CD4-positive, alpha-beta T cell (primary cell): ENCODE measurements around the gene RUVBL2. TPM values are rescaled to one million over a fixed set of nuclear protein-coding genes. Genes with fewer than 3 reads are reported as not detected.
A peak's percentile ranks its signal among the peaks of the same experiment; 100 is the strongest.

Source experiments
- ATAC-seq: fragments of 200-7000 bp; cut with Tn5 transposase; one replicate; pipeline ENCODE4 v1.10.0; 2022; ENCODE audit warnings: mild to moderate bottlenecking; ENCODE audit not compliant: poor library complexity
- CTCF ChIA-PET: fragments of 350-600 bp; sonication (Branson Sonifier 250); formaldehyde crosslinking; loops from one replicate; lab custom pipeline; 2021; ENCODE audit warnings: antibody characterized with exemption, inconsistent platforms; lab: Charles Lee
- POLR2A ChIA-PET: fragments of 350-600 bp; sonication (Branson Sonifier 250); formaldehyde crosslinking; loops from one replicate; lab custom pipeline; 2021; ENCODE audit warnings: antibody characterized with exemption, inconsistent platforms; lab: Charles Lee
- DNase-seq, 14 experiments: peaks; one replicate each; pipeline ENCODE4 v3.0.0-alpha.2; 2013 to 2020; ENCODE audit warnings: mixed read lengths in 2 of 14
- H3K27ac ChIP-seq, 2 donors: one replicate each; pipeline versions ENCODE4 v1.5.1 to v1.7.0; 2013; ENCODE audit warnings: low read length in 2 of 2, low read depth in 1 of 2, mild to moderate bottlenecking in 1 of 2
- H3K27me3 ChIP-seq, 2 experiments: 1 replicate in 1 of 2; 2 replicates in 1 of 2; pipeline versions ENCODE4 v1.6.1 to v1.7.0; 2013; ENCODE audit warnings: low read length in 2 of 2, control low read depth in 1 of 2, mild to moderate bottlenecking in 1 of 2, moderate library complexity in 1 of 2; ENCODE audit not compliant: insufficient read depth in 2 of 2, control insufficient read depth in 1 of 2
- H3K36me3 ChIP-seq: one replicate; pipeline ENCODE4 v1.6.1; 2013; ENCODE audit warnings: low read length, control low read depth; ENCODE audit not compliant: insufficient read depth
- H3K4me1 ChIP-seq: one replicate; pipeline ENCODE4 v1.6.1; 2013; ENCODE audit warnings: low read length, control low read depth; ENCODE audit not compliant: insufficient read depth
- H3K4me3 ChIP-seq: one replicate; pipeline ENCODE4 v1.5.1; 2013; ENCODE audit warnings: mild to moderate bottlenecking, low read length, moderate library complexity
- H3K9me3 ChIP-seq, 2 experiments: 1 replicate in 1 of 2; 2 replicates in 1 of 2; pipeline versions ENCODE4 v1.6.1 to v1.7.0; 2013; ENCODE audit warnings: low read length in 2 of 2, mild to moderate bottlenecking in 2 of 2, control low read depth in 1 of 2, moderate library complexity in 1 of 2; ENCODE audit not compliant: control insufficient read depth in 1 of 2, insufficient read depth in 1 of 2
- H3K27ac Mint-ChIP-seq: one replicate; pipeline ENCODE4 v1.8.0; 2020; ENCODE audit warnings: mixed read lengths
- H3K27me3 Mint-ChIP-seq: one replicate; pipeline ENCODE4 v1.8.0; 2021; ENCODE audit warnings: mixed read lengths
- H3K36me3 Mint-ChIP-seq: one replicate; pipeline ENCODE4 v1.8.0; 2021; ENCODE audit warnings: low read depth, mixed read lengths
- H3K4me1 Mint-ChIP-seq: one replicate; pipeline ENCODE4 v1.8.0; 2021; ENCODE audit warnings: low read depth, mixed read lengths
- H3K4me3 Mint-ChIP-seq: one replicate; pipeline ENCODE4 v1.8.0; 2020; ENCODE audit warnings: mild to moderate bottlenecking, mixed read lengths
- H3K9me3 Mint-ChIP-seq: one replicate; pipeline ENCODE4 v1.8.0; 2020; ENCODE audit warnings: mixed read lengths
- intact Hi-C, 2 experiments: fragments of 100-400 bp; cut with DNase I in 1 of 2; cut with micrococcal nuclease in 1 of 2; formaldehyde crosslinking; loops; one replicate each; pipeline versions ENCODE4 v1.15.1 to v1.9.0; 2023 to 2025; cut with DNase I, micrococcal nuclease
- total RNA-seq, 174 experiments: library from RNA in 2 of 174; stranded (reverse) in 2 of 174; gene quantifications; one replicate each; pipeline ENCODE4 v1.2.3 and lab custom pipeline; 2021 to 2026
- TF ChIP-seq, protein P1 (sequence below): fragments of 200-600 bp; IDR thresholded peaks from one replicate; pipeline ENCODE4 v1.8.0; 2022; ENCODE audit warnings: antibody characterized with exemption, mild to moderate bottlenecking

The RUVBL2 gene
- total RNA-seq, 2 experiments from 2014 or later: 10.7 to 12.3 TPM

DNA sequence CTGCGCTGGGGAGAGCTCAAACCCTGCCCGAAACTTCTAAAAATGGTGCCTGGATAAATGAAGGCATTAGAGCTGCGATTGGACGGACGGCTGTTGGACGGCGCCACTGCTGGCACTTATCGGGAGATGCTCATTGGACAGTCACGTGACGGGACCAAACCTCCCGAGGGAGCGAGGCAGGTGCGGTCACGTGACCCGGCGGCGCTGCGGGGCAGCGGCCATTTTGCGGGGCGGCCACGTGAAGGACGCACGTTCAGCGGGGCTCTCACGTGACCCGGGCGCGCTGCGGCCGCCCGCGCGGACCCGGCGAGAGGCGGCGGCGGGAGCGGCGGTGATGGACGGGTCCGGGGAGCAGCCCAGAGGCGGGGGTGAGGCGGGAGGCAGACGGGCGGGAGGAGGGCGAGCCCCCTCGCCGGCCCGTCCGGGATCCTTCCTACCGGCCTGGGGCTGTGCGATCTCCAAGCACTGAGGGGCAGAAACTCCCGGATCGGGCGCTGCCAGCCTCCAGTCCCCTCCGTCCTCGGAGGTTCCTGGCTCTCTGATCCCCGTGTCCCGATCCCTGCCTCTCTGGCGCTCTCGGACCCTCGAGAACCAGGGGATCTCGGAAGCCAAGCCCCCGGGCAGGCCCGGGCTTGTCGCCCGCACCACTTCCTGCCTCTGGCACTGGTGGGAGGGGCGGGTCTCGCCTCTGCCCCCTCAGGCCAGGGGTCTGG lies 38.9 kb upstream of the RUVBL2 start, which contains the start of gene BAX:
BAX (plus strand) TSS at position 281 of the 713 bp plus-strand sequence; CDS start at position 335, 54 bp downstream.
- H3K36me3 ChIP-seq: no peaks in the 10 kb centered on the region
- Mint-ChIP-seq H3K4me3 (peak within 1 kb of the TSS; percentile 90), H3K36me3 (peaks cover 12% of the 10 kb centered on the region), H3K27me3 (no peaks in the 10 kb centered on the region), H3K9me3 (no peaks in the 10 kb centered on the region), H3K4me1 (peaks cover 31% of the 10 kb centered on the region), H3K27ac (peak within 1 kb of the TSS; percentile 72)
- no peaks in the 10 kb centered on the region for H3K27me3 ChIP-seq
- ChIA-PET POLR2A (interaction anchor here (0.6 to 3.3 kb wide), 8 partner anchors 11 to 254 kb away, joined by 3 to 38 read pairs (median 4); partner anchors contain the start of genes BCAT2, FTL, NUCB1 and PPP1R15A), CTCF (interaction anchor here (1.7 to 2.2 kb wide), 2 partner anchors 16 to 39 kb away, joined by 5 to 9 read pairs; partner anchors contain the start of genes GYS1 and RUVBL2)
- H3K9me3 ChIP-seq: no peaks in the 10 kb centered on the region
- peak within 1 kb of the TSS; percentile 99 for H3K4me3 ChIP-seq
- ATAC-seq (peak; percentile 83), DNase-seq (peak; percentile 67 to 91 (median 80))
- TF ChIP-seq, protein P1, sequence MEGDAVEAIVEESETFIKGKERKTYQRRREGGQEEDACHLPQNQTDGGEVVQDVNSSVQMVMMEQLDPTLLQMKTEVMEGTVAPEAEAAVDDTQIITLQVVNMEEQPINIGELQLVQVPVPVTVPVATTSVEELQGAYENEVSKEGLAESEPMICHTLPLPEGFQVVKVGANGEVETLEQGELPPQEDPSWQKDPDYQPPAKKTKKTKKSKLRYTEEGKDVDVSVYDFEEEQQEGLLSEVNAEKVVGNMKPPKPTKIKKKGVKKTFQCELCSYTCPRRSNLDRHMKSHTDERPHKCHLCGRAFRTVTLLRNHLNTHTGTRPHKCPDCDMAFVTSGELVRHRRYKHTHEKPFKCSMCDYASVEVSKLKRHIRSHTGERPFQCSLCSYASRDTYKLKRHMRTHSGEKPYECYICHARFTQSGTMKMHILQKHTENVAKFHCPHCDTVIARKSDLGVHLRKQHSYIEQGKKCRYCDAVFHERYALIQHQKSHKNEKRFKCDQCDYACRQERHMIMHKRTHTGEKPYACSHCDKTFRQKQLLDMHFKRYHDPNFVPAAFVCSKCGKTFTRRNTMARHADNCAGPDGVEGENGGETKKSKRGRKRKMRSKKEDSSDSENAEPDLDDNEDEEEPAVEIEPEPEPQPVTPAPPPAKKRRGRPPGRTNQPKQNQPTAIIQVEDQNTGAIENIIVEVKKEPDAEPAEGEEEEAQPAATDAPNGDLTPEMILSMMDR: no peak
- peaks cover 25% of the 10 kb centered on the region for H3K4me1 ChIP-seq
- H3K27ac ChIP-seq: peak within 1 kb of the TSS; percentile 69 to 90
- intact Hi-C loops: loop anchor here in 1 of 2 experiments (1.0 kb wide), 1 partner anchor 11 kb away; the partner anchor contains the start of gene FTL

DNA sequence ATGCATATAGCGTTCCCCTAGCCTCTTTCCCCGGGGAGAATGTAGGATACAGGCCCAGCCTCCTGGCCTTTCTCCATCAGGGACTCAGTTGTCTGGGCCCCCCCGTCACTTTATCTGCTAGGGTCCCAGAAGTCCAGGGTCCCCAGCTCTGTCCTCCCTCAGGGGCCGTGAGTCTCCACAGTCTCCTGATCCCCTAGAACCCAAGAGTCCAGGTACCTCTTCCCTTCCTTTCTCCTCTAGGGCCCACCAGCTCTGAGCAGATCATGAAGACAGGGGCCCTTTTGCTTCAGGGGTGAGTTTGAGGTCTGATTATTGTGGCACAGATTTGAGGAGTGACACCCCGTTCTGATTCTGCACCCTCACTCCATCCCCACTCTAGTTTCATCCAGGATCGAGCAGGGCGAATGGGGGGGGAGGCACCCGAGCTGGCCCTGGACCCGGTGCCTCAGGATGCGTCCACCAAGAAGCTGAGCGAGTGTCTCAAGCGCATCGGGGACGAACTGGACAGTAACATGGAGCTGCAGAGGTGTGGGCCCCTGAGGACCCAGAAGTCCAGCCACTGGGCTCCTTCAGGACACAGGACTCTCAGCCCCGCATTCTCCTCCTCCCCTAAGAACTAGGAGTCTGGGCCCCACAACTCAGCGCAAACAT lies 38.3 kb upstream of the RUVBL2 start:
- Mint-ChIP-seq H3K36me3 (peaks cover 12% of the 10 kb centered on the region), H3K27me3 (no peaks in the 10 kb centered on the region), H3K9me3 (no peaks in the 10 kb centered on the region), H3K4me1 (peaks cover 31% of the 10 kb centered on the region), H3K4me3 (peak overlapping the region; percentile 90), H3K27ac (peak overlapping the region; percentile 72)
- H3K27ac ChIP-seq: peak overlapping the region; percentile 69 to 90
- peaks cover 30% of the 10 kb centered on the region for H3K4me1 ChIP-seq
- peak overlapping the region; percentile 99 for H3K4me3 ChIP-seq
- ATAC-seq (no peak), DNase-seq (no peak)
- H3K27me3 ChIP-seq: no peaks in the 10 kb centered on the region
- TF ChIP-seq, protein P1: no peak
- no peaks in the 10 kb centered on the region for H3K36me3 ChIP-seq
- ChIA-PET POLR2A (interaction anchor here (1.6 to 3.3 kb wide), 2 partner anchors 10 to 38 kb away, joined by 4 to 38 read pairs; partner anchors contain the start of genes FTL and RUVBL2), CTCF (interaction anchor here (0.6 to 1.7 kb wide), 3 partner anchors 15 to 302 kb away, joined by 3 to 5 read pairs (median 5); no protein-coding TSS in a partner anchor)
- intact Hi-C loops: loop anchor here in 1 of 2 experiments (1.0 kb wide), 1 partner anchor 10 kb away; the partner anchor contains the start of gene FTL
- H3K9me3 ChIP-seq: no peaks in the 10 kb centered on the region

DNA sequence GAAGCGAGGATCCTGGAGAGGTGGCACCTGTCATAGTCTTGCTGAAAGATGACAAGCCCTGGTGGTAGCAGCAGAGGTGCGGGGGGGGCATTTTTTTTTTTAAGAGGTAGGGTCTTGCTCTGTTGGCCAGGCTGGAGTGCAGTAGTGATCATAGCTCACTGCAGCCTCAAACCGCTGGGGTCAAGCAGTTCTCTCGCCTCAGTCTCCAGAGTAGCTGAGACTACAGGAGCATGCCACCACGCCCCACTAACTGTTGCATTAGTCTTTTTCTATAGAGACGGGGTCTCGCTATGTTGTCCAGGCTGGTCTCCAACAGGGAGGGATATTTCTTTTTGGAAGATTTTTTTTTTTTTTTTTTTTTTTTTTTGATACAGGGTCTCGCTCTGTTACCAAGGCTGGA lies 35.7 kb upstream of the RUVBL2 start:
- Mint-ChIP-seq H3K27ac (peak overlapping the region; percentile 7), H3K9me3 (no peaks in the 10 kb centered on the region), H3K27me3 (no peaks in the 10 kb centered on the region), H3K36me3 (peaks cover 12% of the 10 kb centered on the region), H3K4me3 (peak overlapping the region; percentile 71), H3K4me1 (peaks cover 45% of the 10 kb centered on the region)
- TF ChIP-seq, protein P1: no peak
- peaks cover 47% of the 10 kb centered on the region for H3K4me1 ChIP-seq
- no peaks in the 10 kb centered on the region for H3K9me3 ChIP-seq
- ChIA-PET CTCF (interaction anchor here (0.7 kb wide), 1 partner anchor 34 kb away, joined by 3 read pairs; no protein-coding TSS in a partner anchor), POLR2A (no interaction called here)
- intact Hi-C loops: no loop called here
- no peak for DNase-seq
- no peaks in the 10 kb centered on the region for H3K36me3 ChIP-seq
- no peaks in the 10 kb centered on the region for H3K27me3 ChIP-seq
- ATAC-seq: no peak
- H3K27ac ChIP-seq: no peak overlapping the region
- no peak overlapping the region for H3K4me3 ChIP-seq
